Breast epithelium (tissue), 3 donors: ENCODE data around the gene NR6A1.

Experiments used
- POLR2A ChIP-seq: fragments of 450-650 bp; IDR thresholded peaks from one replicate; pipeline ENCODE4 v1.6.1; 2016; ENCODE audit warnings: antibody characterized with exemption, mild to moderate bottlenecking, moderate library complexity
- TF ChIP-seq, protein P1 (sequence below), 3 donors: fragments of 450-650 bp; IDR thresholded peaks; one replicate each; pipeline ENCODE4 v1.5.1; 2016 to 2017; ENCODE audit warnings: antibody characterized with exemption in 3 of 3, mild to moderate bottlenecking in 3 of 3, moderate library complexity in 3 of 3

DNA sequence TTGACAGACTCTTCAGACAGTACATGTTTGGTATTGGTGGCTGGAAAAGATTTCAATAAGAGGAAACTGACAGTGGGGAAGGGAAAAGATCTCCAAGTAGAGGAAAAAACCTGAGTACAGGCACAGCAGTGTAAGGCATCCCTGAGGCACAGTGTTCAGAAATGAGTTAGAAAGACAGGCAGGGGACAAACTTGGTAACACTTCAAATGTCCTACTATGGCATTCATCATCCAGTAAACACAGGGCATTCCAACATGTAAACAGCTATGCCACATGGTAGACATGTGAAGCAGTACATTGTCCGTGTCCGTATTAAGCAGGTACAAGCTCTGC, 218.9 kb downstream of the NR6A1 start:
- no peak for TF ChIP-seq POLR2A
- TF ChIP-seq, protein P1, sequence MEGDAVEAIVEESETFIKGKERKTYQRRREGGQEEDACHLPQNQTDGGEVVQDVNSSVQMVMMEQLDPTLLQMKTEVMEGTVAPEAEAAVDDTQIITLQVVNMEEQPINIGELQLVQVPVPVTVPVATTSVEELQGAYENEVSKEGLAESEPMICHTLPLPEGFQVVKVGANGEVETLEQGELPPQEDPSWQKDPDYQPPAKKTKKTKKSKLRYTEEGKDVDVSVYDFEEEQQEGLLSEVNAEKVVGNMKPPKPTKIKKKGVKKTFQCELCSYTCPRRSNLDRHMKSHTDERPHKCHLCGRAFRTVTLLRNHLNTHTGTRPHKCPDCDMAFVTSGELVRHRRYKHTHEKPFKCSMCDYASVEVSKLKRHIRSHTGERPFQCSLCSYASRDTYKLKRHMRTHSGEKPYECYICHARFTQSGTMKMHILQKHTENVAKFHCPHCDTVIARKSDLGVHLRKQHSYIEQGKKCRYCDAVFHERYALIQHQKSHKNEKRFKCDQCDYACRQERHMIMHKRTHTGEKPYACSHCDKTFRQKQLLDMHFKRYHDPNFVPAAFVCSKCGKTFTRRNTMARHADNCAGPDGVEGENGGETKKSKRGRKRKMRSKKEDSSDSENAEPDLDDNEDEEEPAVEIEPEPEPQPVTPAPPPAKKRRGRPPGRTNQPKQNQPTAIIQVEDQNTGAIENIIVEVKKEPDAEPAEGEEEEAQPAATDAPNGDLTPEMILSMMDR (IDR thresholded peaks at IDR 0.05): no peak
